HepG2 (cell line): Measurements from ENCODE around the gene PPP1R27. TPM values are rescaled to one million over a fixed set of nuclear protein-coding genes. Genes with fewer than 3 reads are reported as not detected.

Source experiments
- CREB3 ChIP-seq: sonication (generic); formaldehyde crosslinking; IDR thresholded peaks from 2 replicates; pipeline ENCODE4 v1.5.0; 2020; ENCODE audit warnings: missing genetic modification reagents
- HOXA3 ChIP-seq: sonication (generic); formaldehyde crosslinking; IDR thresholded peaks from 2 replicates; pipeline ENCODE4 v1.5.0; 2020; ENCODE audit warnings: missing genetic modification reagents
- IKZF1 ChIP-seq: fragments of 450-650 bp; IDR thresholded peaks from 2 replicates; pipeline ENCODE4 v1.7.1; 2016
- MAF1 ChIP-seq: sonication (generic); formaldehyde crosslinking; IDR thresholded peaks from 2 replicates; pipeline ENCODE4 v1.5.0; 2020; ENCODE audit warnings: missing genetic modification reagents, borderline replicate concordance
- MATR3 ChIP-seq: sonication (generic); formaldehyde crosslinking; IDR thresholded peaks from 2 replicates; pipeline ENCODE4 v1.4.0; 2020; ENCODE audit warnings: missing genetic modification reagents
- MLX ChIP-seq: IDR thresholded peaks from 2 replicates; pipeline ENCODE4 v1.6.1; 2016
- MLXIP ChIP-seq: sonication (generic); formaldehyde crosslinking; IDR thresholded peaks from 2 replicates; pipeline ENCODE4 v1.9.0; 2021; ENCODE audit warnings: missing genetic modification reagents, borderline replicate concordance
- NCOA5 ChIP-seq: sonication (generic); formaldehyde crosslinking; IDR thresholded peaks from 2 replicates; pipeline ENCODE4 v1.4.0; 2020; ENCODE audit warnings: missing genetic modification reagents
- NFIC ChIP-seq: IDR thresholded peaks from 2 replicates; pipeline ENCODE4 v1.6.1; 2012; ENCODE audit warnings: mild to moderate bottlenecking, low read length, inconsistent platforms
- RBFOX2 ChIP-seq: fragments of 200-400 bp; formaldehyde crosslinking; IDR thresholded peaks from 2 replicates; pipeline ENCODE4 v1.6.1; 2017; ENCODE audit warnings: low read depth, mild to moderate bottlenecking, low read length
- RFXAP ChIP-seq: sonication (generic); formaldehyde crosslinking; IDR thresholded peaks from 2 replicates; pipeline ENCODE4 v1.4.0; 2020; ENCODE audit warnings: missing genetic modification reagents, borderline replicate concordance
- SAP130 ChIP-seq: IDR thresholded peaks from 2 replicates; pipeline ENCODE4 v1.6.1; 2016; ENCODE audit warnings: low read depth
- TBX2 ChIP-seq: sonication (generic); formaldehyde crosslinking; IDR thresholded peaks from 2 replicates; pipeline ENCODE4 v1.5.0; 2020; ENCODE audit warnings: missing genetic modification reagents, mild to moderate bottlenecking, borderline replicate concordance
- YY1 ChIP-seq: IDR thresholded peaks from 2 replicates; pipeline ENCODE4 v1.6.1; 2011; ENCODE audit warnings: low read length, low read depth, moderate library complexity, mild to moderate bottlenecking; ENCODE audit not compliant: insufficient read depth, insufficient replicate concordance
- ZBTB34 ChIP-seq: sonication (generic); formaldehyde crosslinking; IDR thresholded peaks from 2 replicates; pipeline ENCODE4 v1.8.0; 2022; ENCODE audit warnings: mild to moderate bottlenecking, missing genetic modification reagents
- ZNF17 ChIP-seq: sonication (generic); formaldehyde crosslinking; IDR thresholded peaks from 2 replicates; pipeline ENCODE4 v1.5.0; 2020; ENCODE audit warnings: mild to moderate bottlenecking, missing genetic modification reagents
- ZNF280D ChIP-seq: sonication (generic); formaldehyde crosslinking; IDR thresholded peaks from 2 replicates; pipeline ENCODE4 v1.5.1; 2020; ENCODE audit warnings: mild to moderate bottlenecking, missing genetic modification reagents
- ZNF367 ChIP-seq: sonication (generic); formaldehyde crosslinking; IDR thresholded peaks from 2 replicates; pipeline ENCODE4 v1.4.0; 2020; ENCODE audit warnings: missing genetic modification reagents, borderline replicate concordance
- ZNF564 ChIP-seq: sonication (generic); formaldehyde crosslinking; IDR thresholded peaks from 2 replicates; pipeline ENCODE4 v1.8.1; 2023; ENCODE audit warnings: mild to moderate bottlenecking, missing genetic modification reagents
- ZNF580 ChIP-seq: IDR thresholded peaks from 2 replicates; pipeline ENCODE4 v1.6.1; 2016; ENCODE audit warnings: low read depth, borderline replicate concordance
- ZNF674 ChIP-seq: sonication (generic); formaldehyde crosslinking; IDR thresholded peaks from 2 replicates; pipeline ENCODE4 v1.5.0; 2020; ENCODE audit warnings: low read depth, mild to moderate bottlenecking, missing genetic modification reagents
- polyA plus RNA-seq, 8 experiments: library from polyadenylated mRNA; depleted of rRNA in 3 of 8; stranded (reverse) in 7 of 8; unstranded in 1 of 8; fragments of >200 nt; fragmentation: Illumina TruSeq in 4 of 8; extraction: Trizol in 4 of 8; gene quantifications; 2 replicates each; pipeline versions ENCODE4 v1.2.1 to v1.2.3, GENCODE V29; 2011 to 2016; ENCODE audit warnings: low read depth in 4 of 8, missing spikeins in 1 of 8, mixed read lengths in 1 of 8; ENCODE audit not compliant: insufficient read depth in 1 of 8
- total RNA-seq, 5 experiments: library from RNA; depleted of rRNA; stranded (reverse); fragments of >200 nt; fragmentation: Illumina TruSeq; extraction: Trizol; gene quantifications; 2 replicates each; pipeline ENCODE4 v1.2.3, GENCODE V29; 2016; ENCODE audit warnings: low read depth in 1 of 5

PPP1R27 gene
- total and polyA plus RNA-seq, 2 of the 13 experiments (the other 11 are each of a cell fraction or from before 2014, with no cell fraction given): 0.17 to 1.00 TPM

GRCh38 chr17:81845881-81846742 is 11.3 kb upstream of the PPP1R27 start (continued):
- TF ChIP-seq MLXIP (CRISPR knock-in tag) (no peak), RFXAP (CRISPR knock-in tag) (no peak), IKZF1 (no peak), MAF1 (CRISPR knock-in tag) (no peak), ZNF564 (CRISPR knock-in tag) (no peak), MATR3 (CRISPR knock-in tag) (no peak), YY1 (no peak), ZNF580 (no peak), ZNF674 (CRISPR knock-in tag) (no peak), ZNF367 (CRISPR knock-in tag) (no peak), MLX (CRISPR knock-in tag) (no peak), CREB3 (no peak), NFIC (no peak), RBFOX2 (peak; percentile 65), HOXA3 (CRISPR knock-in tag) (0 out of 2 replicates have a peak, but pooled peaks have one; percentile 7), TBX2 (CRISPR knock-in tag) (no peak), ZNF17 (no peak), ZNF280D (CRISPR knock-in tag) (no peak), SAP130 (no peak), ZBTB34 (no peak), NCOA5 (no peak)
